Panc1 (cell line): ENCODE results near the gene NNMT. TPM values are rescaled to one million over a fixed set of nuclear protein-coding genes. Genes with fewer than 3 reads are reported as not detected.
A peak's percentile ranks its signal among the peaks of the same experiment; 100 is the strongest.
"Not testable (repeated sequence)": the region's sequence is repeated elsewhere in the genome, so short reads cannot be mapped to it uniquely, and the experiment has no call there.

ENCODE experiments used
- ATAC-seq: fragments of 200-7000 bp; cut with Tn5 transposase; 2 replicates; pipeline ENCODE4 v1.9.1; 2020; ENCODE audit warnings: mild to moderate bottlenecking, moderate library complexity
- BruUV-seq: library from RNA; stranded (reverse); fragments of 400-500 nt; replicated peaks from 2 replicates; lab custom pipeline; 2021; lab: Mats Ljungman, UMichigan
- CTCF ChIA-PET: fragments of 300-600 bp; sonication (Branson Sonifier 250); formaldehyde crosslinking; loops from one replicate; lab custom pipeline; 2022; ENCODE audit warnings: antibody characterized with exemption; lab: Charles Lee
- POLR2A ChIA-PET: fragments of 300-600 bp; sonication (Branson Sonifier 250); formaldehyde crosslinking; loops from one replicate; lab custom pipeline; 2022; ENCODE audit warnings: antibody characterized with exemption; lab: Charles Lee
- DNase-seq: peaks from one replicate; pipeline ENCODE4 v3.0.0-alpha.2; 2010; ENCODE audit warnings: low read depth, low spot score
- H3K27ac ChIP-seq: 2 replicates; pipeline ENCODE4 v1.5.1; 2011; ENCODE audit warnings: mild to moderate bottlenecking, low read length, inconsistent platforms
- H3K27me3 ChIP-seq: fragments of 200-500 bp; sonication (Bioruptor generic); 2 replicates; pipeline ENCODE4 v1.6.0; 2014; ENCODE audit warnings: low read length, inconsistent platforms; ENCODE audit not compliant: control insufficient read depth, insufficient read depth
- H3K36me3 ChIP-seq: fragments of 200-500 bp; sonication (Bioruptor generic); 2 replicates; pipeline ENCODE4 v1.5.1; 2014; ENCODE audit warnings: inconsistent platforms, mild to moderate bottlenecking, low read length, moderate library complexity; ENCODE audit not compliant: control insufficient read depth, insufficient read depth
- H3K4me1 ChIP-seq: 2 replicates; pipeline ENCODE4 v1.5.1; 2011; ENCODE audit warnings: inconsistent platforms, mild to moderate bottlenecking, low read length, moderate library complexity; ENCODE audit not compliant: control insufficient read depth, insufficient read depth
- H3K4me3 ChIP-seq, 2 experiments: 2 replicates each; pipeline ENCODE4 v1.5.1; 2011 to 2012; ENCODE audit warnings: low read depth in 2 of 2, low read length in 2 of 2, mild to moderate bottlenecking in 2 of 2, inconsistent platforms in 1 of 2, moderate library complexity in 1 of 2
- H3K9me3 ChIP-seq: fragments of 200-500 bp; sonication (Bioruptor generic); 2 replicates; pipeline ENCODE4 v1.5.1; 2014; ENCODE audit warnings: low read depth, mild to moderate bottlenecking, inconsistent platforms, low read length, moderate library complexity; ENCODE audit not compliant: control insufficient read depth, insufficient read depth
- CTCF ChIP-seq: fragments of 450-650 bp; IDR thresholded peaks from 2 replicates; pipeline ENCODE4 v1.5.1; 2017; ENCODE audit warnings: mild to moderate bottlenecking
- POLR2AphosphoS5 ChIP-seq: IDR thresholded peaks from 2 replicates; pipeline ENCODE4 v1.6.1; 2012; ENCODE audit warnings: mild to moderate bottlenecking, low read depth, low read length, moderate library complexity
- REST ChIP-seq, 2 experiments: IDR thresholded peaks; 2 replicates each; pipeline ENCODE4 v1.6.1; 2011 to 2012; ENCODE audit warnings: low read depth in 2 of 2, control low read depth in 1 of 2, low read length in 1 of 2, mild to moderate bottlenecking in 1 of 2, moderate library complexity in 1 of 2; ENCODE audit not compliant: insufficient read depth in 1 of 2
- SIN3A ChIP-seq: IDR thresholded peaks from 2 replicates; pipeline ENCODE4 v1.6.1; 2012; ENCODE audit warnings: low read depth, mild to moderate bottlenecking, low read length, moderate library complexity, borderline replicate concordance; ENCODE audit not compliant: insufficient read depth
- TCF7L2 ChIP-seq: IDR thresholded peaks from 2 replicates; pipeline ENCODE4 v1.6.1; 2011; ENCODE audit warnings: mild to moderate bottlenecking, low read depth, low read length, inconsistent platforms
- in situ Hi-C: cut with HindIII; loops from 2 replicates; pipeline ENCODE4 v1.10.0; 2016; ENCODE audit warnings: low sequenced_read_pairs, low pct_unique_long_range_greater_than_20kb
- intact Hi-C: fragments of 100-400 bp; cut with micrococcal nuclease; formaldehyde crosslinking; loops from one replicate; pipeline ENCODE4 v1.10.0; 2022; ENCODE audit not compliant: unreplicated experiment
- total RNA-seq: library from RNA; stranded (reverse); gene quantifications from one replicate; pipeline ENCODE4 v1.2.1, GENCODE V29; 2021; ENCODE audit not compliant: unreplicated experiment

NNMT gene
- total RNA-seq, 1 experiment from 2014 or later, result 1.7 TPM

- Histone ChIP-seq H3K27ac (no peak overlapping the region), H3K27me3 (peaks cover 2% of the 10 kb centered on the region; the same call in 1 of the 2 replicates), H3K9me3 (peaks cover 8% of the 10 kb centered on the region; the same call in 1 of the 2 replicates), H3K36me3 (no peaks in the 10 kb centered on the region), H3K4me1 (no peaks in the 10 kb centered on the region), H3K4me3 (no peak overlapping the region)
- POLR2A ChIA-PET, result no interaction called here
- in situ Hi-C loops (no loop called here), intact Hi-C loops (no loop called here)
- TF ChIP-seq SIN3A, result no peak
- TF ChIP-seq TCF7L2, result no peak
- TF ChIP-seq CTCF, result no peak
- TF ChIP-seq REST (IDR thresholded peaks at IDR 0.05; ENCODE audit: insufficient read depth in 1 of 2, low read depth in 2 of 2, low read length in 1 of 2), result no peak
- no peak for TF ChIP-seq POLR2AphosphoS5
- no peak for ATAC-seq
- no peak for DNase-seq
- CTCF ChIA-PET, result no interaction called here
- no TSS peak for BruUV-seq
Measured at GRCh38 chr11:114330373-114330772, 34.2 kb downstream of the NNMT start.

GRCh38 chr11:114340311-114341131, 44.3 kb downstream of the NNMT start:
- Histone ChIP-seq H3K27me3 (peaks cover 2% of the 10 kb centered on the region; the same call in 1 of the 2 replicates), H3K36me3 (no peaks in the 10 kb centered on the region), H3K27ac (no peak overlapping the region), H3K4me3 (peak overlapping the region in 1 of 2 experiments; percentile 21; a peak in 1 of 4 replicates), H3K4me1 (no peaks in the 10 kb centered on the region), H3K9me3 (no peaks in the 10 kb centered on the region)
- no peak for TF ChIP-seq POLR2AphosphoS5
- peak; percentile 95 for TF ChIP-seq CTCF
- TF ChIP-seq TCF7L2, result no peak
- no peak for TF ChIP-seq REST (IDR thresholded peaks at IDR 0.05; ENCODE audit: insufficient read depth in 1 of 2, low read depth in 2 of 2, low read length in 1 of 2)
- TF ChIP-seq SIN3A, result no peak
- no TSS peak for BruUV-seq
- in situ Hi-C loops (no loop called here), intact Hi-C loops (loop anchor here (2.0 to 10.0 kb wide), 3 partner anchors 104 to 422 kb away; no protein-coding TSS in a partner anchor)
- ATAC-seq (peak; percentile 94), DNase-seq (peak; percentile 43)
- POLR2A ChIA-PET, result interaction anchor here (0.5 kb wide), 1 partner anchor 127 kb away, joined by 5 read pairs; no protein-coding TSS in a partner anchor
- CTCF ChIA-PET, result interaction anchor here (0.5 to 0.9 kb wide), 3 partner anchors 59 to 1148 kb away, joined by 3 to 4 read pairs (median 3); no protein-coding TSS in a partner anchor

GRCh38 chr11:114341667-114342066, 45.5 kb downstream of the NNMT start:
- ATAC-seq, in situ Hi-C loops, H3K4me3 ChIP-seq, H3K27ac ChIP-seq, CTCF ChIA-PET, POLR2A ChIA-PET, H3K4me1 ChIP-seq, H3K27me3 ChIP-seq, DNase-seq, H3K36me3 ChIP-seq, H3K9me3 ChIP-seq, BruUV-seq: not testable (repeated sequence)
- intact Hi-C loops, result loop anchor here (2.0 to 10.0 kb wide), 3 partner anchors 103 to 421 kb away; no protein-coding TSS in a partner anchor
